ENCODE results near the gene LYL1. TPM values are rescaled to one million over a fixed set of nuclear protein-coding genes. Genes with fewer than 3 reads are reported as not detected.

LYL1 gene
- total RNA-seq, 1 experiment from 2014 or later = not detected

GRCh38 chr19:13098277-13099072 is 4.2 kb downstream of the LYL1 start:
- DNase-seq (ENCODE audit: low read depth, low spot score) = no peak
- in situ Hi-C loops (cut with HindIII; ENCODE audit: low pct_unique_long_range_greater_than_20kb, low sequenced_read_pairs) = no loop called here

GRCh38 chr19:13097463-13098258 is 5.0 kb downstream of the LYL1 start:
- in situ Hi-C loops (cut with HindIII; ENCODE audit: low pct_unique_long_range_greater_than_20kb, low sequenced_read_pairs) = no loop called here
- DNase-seq (ENCODE audit: low read depth, low spot score) = no peak

DNA sequence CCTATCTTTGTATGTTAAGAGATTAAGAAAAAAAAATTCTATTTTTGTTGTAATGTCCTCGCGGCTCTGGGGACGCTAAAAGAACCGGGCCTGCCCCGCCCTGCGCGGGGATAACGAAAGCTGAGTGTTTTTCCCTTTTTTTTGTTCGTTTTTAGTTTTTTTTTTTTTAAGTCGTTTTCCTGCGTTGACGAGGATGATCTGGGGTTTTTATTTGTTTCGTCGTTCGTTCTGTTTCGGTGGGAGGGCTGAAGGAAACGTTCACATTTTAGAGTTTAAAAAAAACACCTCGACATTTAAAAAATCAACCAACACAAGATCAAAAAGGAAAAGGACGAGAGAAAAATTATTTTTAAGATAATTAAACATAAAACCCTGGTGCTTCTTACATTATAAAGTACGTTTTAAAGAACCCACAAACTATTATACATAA is 5.6 kb downstream of the LYL1 start:
- DNase-seq (ENCODE audit: low read depth, low spot score) = no peak
- in situ Hi-C loops (cut with HindIII; ENCODE audit: low pct_unique_long_range_greater_than_20kb, low sequenced_read_pairs) = no loop called here

DNA sequence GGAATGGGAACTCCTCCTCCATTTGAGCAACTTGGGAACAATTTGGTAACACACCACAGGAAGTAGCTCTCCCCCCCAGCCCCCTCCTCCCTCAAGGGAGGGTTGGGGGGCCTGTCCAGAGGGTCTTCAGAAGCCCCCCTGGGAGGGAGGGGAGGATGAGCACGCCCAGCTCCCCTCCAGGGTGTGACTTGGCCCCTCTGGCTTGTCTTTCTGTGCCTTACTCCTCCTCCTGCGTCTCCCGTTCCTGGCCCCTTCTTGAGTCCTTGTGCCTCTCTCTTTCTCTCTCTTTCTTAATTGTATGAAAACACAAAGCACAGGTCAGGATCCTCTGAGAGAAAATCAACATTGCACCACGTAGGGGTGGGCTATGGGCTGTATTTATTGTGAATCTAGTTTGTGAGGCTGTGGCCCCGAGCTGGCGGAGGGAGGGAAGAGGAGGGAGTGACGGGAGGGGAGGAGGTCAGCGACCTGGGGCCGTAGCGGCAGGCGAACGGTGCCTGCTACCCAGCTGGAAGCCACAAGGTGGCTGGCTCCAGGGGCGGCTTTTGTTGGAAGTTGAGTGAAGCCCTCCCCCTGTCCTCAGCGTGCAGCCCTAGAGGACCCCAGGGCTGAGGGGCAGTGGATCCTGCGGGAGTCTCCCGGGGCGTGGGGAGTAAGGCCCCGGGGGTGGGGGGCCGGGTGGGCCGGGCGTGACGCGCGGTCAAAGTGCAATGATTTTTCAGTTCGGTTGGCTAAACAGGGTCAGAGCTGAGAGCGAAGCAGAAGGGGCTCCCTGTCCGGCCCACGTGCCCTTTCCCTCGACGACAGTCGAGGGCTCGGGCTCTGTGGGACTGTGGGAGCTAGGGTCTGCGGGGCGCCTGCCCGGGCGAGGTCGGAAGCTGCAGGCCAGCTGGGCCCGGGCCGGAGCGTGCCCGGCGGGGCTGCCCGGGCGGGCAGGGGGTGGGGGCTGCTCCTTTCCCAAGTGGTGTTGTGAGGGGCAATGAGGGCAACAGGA is 6.4 kb downstream of the LYL1 start:
- DNase-seq (ENCODE audit: low read depth, low spot score) = no peak
- in situ Hi-C loops (cut with HindIII; ENCODE audit: low pct_unique_long_range_greater_than_20kb, low sequenced_read_pairs) = no loop called here

GRCh38 chr19:13095393-13095784 is 7.3 kb downstream of the LYL1 start:
- in situ Hi-C loops (cut with HindIII; ENCODE audit: low pct_unique_long_range_greater_than_20kb, low sequenced_read_pairs) = no loop called here

GRCh38 chr19:13094771-13095392 is 7.8 kb downstream of the LYL1 start:
- DNase-seq (ENCODE audit: low read depth, low spot score) = no peak
- in situ Hi-C loops (cut with HindIII; ENCODE audit: low pct_unique_long_range_greater_than_20kb, low sequenced_read_pairs) = no loop called here

More at GRCh38 chr19:13095393-13095784, 7.3 kb downstream of the LYL1 start:
- no peak for DNase-seq (ENCODE audit: low read depth, low spot score)

DNA sequence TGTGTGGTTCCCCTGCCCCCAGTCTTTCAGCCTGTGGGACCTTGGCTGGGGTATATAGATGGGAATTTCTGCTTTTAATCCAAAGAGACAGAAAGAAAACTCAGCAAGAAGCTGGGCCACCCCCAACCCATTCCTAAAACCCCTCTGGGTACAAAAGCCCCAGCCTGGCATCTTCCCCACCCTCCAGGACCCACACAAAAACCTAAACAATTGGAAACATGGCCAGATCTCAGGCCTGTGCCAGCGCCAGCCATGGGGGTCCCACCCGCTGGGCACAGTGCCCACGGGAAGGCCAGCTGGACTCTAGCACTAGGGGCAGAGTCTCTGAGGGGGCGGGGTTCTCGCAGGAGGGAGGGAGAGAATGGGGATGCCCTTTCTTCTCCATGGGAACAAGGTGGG is 8.6 kb downstream of the LYL1 start:
- DNase-seq (ENCODE audit: low read depth, low spot score) = no peak
- in situ Hi-C loops (cut with HindIII; ENCODE audit: low pct_unique_long_range_greater_than_20kb, low sequenced_read_pairs) = no loop called here

DNA sequence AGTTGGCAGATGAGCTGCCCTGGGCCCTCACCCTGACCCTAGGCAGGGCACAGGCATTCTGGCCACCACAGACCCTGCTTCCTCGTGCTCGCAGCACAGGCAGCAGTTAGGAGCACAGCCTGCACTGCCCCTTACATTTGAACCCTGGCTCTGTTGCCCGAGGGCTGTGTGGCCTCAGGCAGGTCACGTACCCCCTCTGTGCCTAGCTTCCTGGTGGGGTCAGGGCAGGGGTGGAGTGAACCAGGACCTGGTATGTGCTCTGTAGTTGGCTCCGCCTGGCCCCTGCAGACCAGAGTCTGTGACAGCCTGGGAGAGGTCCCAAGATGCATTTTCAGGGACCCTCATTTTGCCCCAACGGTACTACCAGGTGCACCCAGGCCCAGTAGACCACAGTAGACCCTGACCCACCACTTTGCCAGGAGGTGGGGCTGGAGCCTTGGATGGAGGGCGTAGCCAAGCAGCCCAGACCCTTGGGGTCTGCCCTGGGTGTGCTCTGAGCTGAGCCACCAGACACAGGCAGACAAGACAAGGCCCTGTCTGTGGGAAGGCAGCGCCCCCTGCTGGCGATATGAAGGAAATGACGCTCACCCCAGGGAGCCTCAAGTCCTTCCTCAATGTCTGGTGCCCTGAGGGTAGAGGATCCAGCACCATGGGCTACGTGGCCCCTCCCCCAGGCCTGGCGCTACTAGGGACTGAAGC is 9.1 kb downstream of the LYL1 start:
- in situ Hi-C loops (cut with HindIII; ENCODE audit: low pct_unique_long_range_greater_than_20kb, low sequenced_read_pairs) = no loop called here
- peak; percentile 80 for DNase-seq (ENCODE audit: low read depth, low spot score)

DNA sequence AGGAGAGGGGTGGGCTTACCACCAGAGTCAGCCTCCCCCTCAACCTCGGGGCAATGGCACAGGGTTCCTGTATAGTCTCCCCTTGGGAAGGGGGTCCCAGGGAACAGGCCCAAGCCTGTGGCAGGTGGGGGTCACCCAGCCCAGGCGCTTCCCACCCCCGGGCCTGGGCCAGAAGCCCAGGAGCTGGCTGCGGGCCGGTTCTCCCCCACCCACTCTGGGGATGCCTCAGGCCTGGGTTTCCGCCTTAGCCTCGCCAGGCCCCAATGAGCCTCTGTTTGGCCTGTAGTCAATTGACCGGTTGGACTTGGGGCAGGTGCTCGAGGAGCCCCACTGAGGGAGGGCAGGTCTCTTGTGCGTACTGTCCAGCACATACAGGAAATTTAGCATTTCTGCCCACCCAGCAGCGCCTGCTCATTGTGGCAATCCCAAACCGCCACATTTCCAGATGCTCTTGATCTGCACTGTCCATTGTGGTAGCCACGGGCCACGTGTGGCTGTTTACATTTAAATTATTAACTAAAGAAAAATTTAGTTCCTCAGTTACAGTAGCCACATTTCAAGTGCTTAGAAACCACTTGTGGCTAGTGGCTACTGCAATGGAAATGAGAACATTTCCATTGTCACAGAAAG is 9.9 kb downstream of the LYL1 start:
- in situ Hi-C loops (cut with HindIII; ENCODE audit: low pct_unique_long_range_greater_than_20kb, low sequenced_read_pairs) = no loop called here
- DNase-seq (ENCODE audit: low read depth, low spot score) = no peak

DNA sequence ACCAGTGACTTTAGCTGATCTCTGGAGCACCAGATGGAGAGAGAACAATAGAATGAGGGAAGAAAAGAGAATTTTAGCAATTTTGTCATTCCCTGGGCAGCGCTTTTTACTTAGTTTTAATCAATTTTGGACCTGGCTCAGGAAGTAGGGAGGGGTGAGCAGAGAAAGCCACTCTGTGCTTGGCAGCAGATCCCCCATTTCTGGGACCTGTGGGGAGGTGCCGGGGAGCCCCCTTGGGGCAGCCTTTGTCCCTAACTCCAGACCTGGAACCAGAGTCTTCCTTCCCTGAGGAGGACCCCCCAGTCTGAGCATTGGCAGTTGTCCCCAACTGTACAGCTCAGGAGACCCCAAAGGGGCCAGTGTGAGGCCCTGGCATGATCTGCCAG is 10.5 kb downstream of the LYL1 start:
- DNase-seq (ENCODE audit: low read depth, low spot score) = no peak
- in situ Hi-C loops (cut with HindIII; ENCODE audit: low pct_unique_long_range_greater_than_20kb, low sequenced_read_pairs) = no loop called here

- in situ Hi-C loops (cut with HindIII; ENCODE audit: low pct_unique_long_range_greater_than_20kb, low sequenced_read_pairs) = no loop called here
- DNase-seq (ENCODE audit: low read depth, low spot score) = no peak
Measured at GRCh38 chr19:13091400-13092157, 11.1 kb downstream of the LYL1 start.

GRCh38 chr19:13090511-13091231 is 12.0 kb downstream of the LYL1 start:
- in situ Hi-C loops (cut with HindIII; ENCODE audit: low pct_unique_long_range_greater_than_20kb, low sequenced_read_pairs) = no loop called here

GRCh38 chr19:13089857-13090507 is 12.7 kb downstream of the LYL1 start:
- DNase-seq (ENCODE audit: low read depth, low spot score) = no peak
- in situ Hi-C loops (cut with HindIII; ENCODE audit: low pct_unique_long_range_greater_than_20kb, low sequenced_read_pairs) = no loop called here

More at GRCh38 chr19:13090511-13091231, 12.0 kb downstream of the LYL1 start:
- DNase-seq (ENCODE audit: low read depth, low spot score) = no peak

DNA sequence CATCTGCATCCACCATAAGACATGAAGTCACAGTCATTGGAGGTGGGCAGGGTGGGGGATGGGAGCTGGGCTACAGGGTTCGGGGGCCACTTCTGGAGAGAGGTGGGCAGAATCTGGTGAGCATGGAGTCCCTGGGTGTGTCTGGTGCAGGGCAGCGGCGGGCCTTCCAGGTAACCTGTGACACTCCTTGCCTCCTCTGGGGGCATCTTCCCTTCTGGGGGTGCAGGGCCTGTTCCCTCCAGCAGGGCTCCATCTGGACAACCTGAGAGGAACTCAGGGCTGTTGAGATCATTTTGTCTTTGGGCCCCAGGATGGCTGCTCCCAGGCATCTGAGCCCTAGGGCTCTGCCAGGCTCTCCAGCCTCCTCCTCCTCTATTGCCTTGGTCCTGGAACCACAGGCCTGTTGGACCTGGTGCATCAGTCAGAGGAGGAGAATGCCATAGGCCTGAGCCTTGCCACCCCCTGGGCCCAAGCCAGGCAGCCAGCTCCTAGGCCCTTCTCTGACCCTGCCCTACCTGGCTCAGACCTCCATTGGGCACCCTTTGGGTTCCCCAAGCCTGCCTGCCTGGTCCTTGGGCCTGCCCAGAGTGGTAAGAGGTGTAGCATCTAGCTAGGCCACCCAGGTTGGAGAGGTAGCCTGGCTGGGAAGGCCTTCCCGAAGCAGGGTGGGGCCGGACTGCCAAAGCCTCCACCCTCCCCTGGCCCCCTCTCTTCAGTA is 13.4 kb downstream of the LYL1 start:
- DNase-seq (ENCODE audit: low read depth, low spot score) = peak; percentile 11

More for the DNA sequence above, 13.4 kb downstream of the LYL1 start:
- in situ Hi-C loops (cut with HindIII; ENCODE audit: low pct_unique_long_range_greater_than_20kb, low sequenced_read_pairs) = no loop called here

Data from SK-MEL-5 (cell line).